IPS DF 19.7 (cell line): ENCODE results near the gene SNX25.
"Not testable (repeated sequence)": the region's sequence is repeated elsewhere in the genome, so short reads cannot be mapped to it uniquely, and the experiment has no call there.

Experiments
- DNase-seq: peaks from one replicate; pipeline ENCODE4 v3.0.0-alpha.2; 2013; ENCODE audit warnings: low read depth, low spot score

The SNX25 gene

GRCh38 chr4:185341841-185342240 lies 132.4 kb downstream of the SNX25 start:
- DNase-seq: no peak

- DNase-seq: no peak
These were observed 134.6 kb downstream of the SNX25 start for GRCh38 chr4:185343726-185344581.

- DNase-seq: no peak
These were observed 135.5 kb downstream of the SNX25 start for GRCh38 chr4:185344743-185345538.

GRCh38 chr4:185346975-185347601 lies 137.7 kb downstream of the SNX25 start:
- DNase-seq: no peak

GRCh38 chr4:185351691-185352090 lies 142.3 kb downstream of the SNX25 start:
- DNase-seq: no peak

- no peak for DNase-seq
These were observed 142.8 kb downstream of the SNX25 start for GRCh38 chr4:185352202-185352601.

GRCh38 chr4:185352741-185353140 lies 143.3 kb downstream of the SNX25 start:
- no peak for DNase-seq

GRCh38 chr4:185357211-185357610 lies 147.8 kb downstream of the SNX25 start:
- DNase-seq: no peak

GRCh38 chr4:185357733-185358440 lies 148.5 kb downstream of the SNX25 start:
- DNase-seq: no peak

- no peak for DNase-seq
These were observed 149.1 kb downstream of the SNX25 start for GRCh38 chr4:185358514-185358913.

- DNase-seq: no peak
These were observed 149.6 kb downstream of the SNX25 start for GRCh38 chr4:185358959-185359358.

GRCh38 chr4:185359767-185360446 lies 150.5 kb downstream of the SNX25 start:
- no peak for DNase-seq

- DNase-seq: no peak
These were observed 152.5 kb downstream of the SNX25 start for GRCh38 chr4:185361872-185362271.

GRCh38 chr4:185362570-185362969 lies 153.2 kb downstream of the SNX25 start:
- not testable (repeated sequence) for DNase-seq

GRCh38 chr4:185363251-185363650 lies 153.9 kb downstream of the SNX25 start:
- no peak for DNase-seq

- no peak for DNase-seq
These were observed 155.5 kb downstream of the SNX25 start for GRCh38 chr4:185364886-185365285.

GRCh38 chr4:185369731-185370130 lies 160.3 kb downstream of the SNX25 start:
- DNase-seq: no peak

- DNase-seq: no peak
These were observed 161.0 kb downstream of the SNX25 start for GRCh38 chr4:185370268-185370949.

- no peak for DNase-seq
These were observed 162.3 kb downstream of the SNX25 start for GRCh38 chr4:185371702-185372101.

- DNase-seq: no peak
These were observed 164.6 kb downstream of the SNX25 start for GRCh38 chr4:185374027-185374426.
